Testis (tissue), 3 donors: Measurements from ENCODE around the gene ACTA2. TPM values are rescaled to one million over a fixed set of nuclear protein-coding genes. Genes with fewer than 3 reads are reported as not detected.

Experiments used
- DNase-seq: peaks from one replicate; pipeline ENCODE4 v3.0.0-alpha.2; 2019
- H3K27ac ChIP-seq, 2 donors: fragments of 200-600 bp; sonication (generic); one replicate each; pipeline ENCODE4 v1.5.1; 2019
- H3K27me3 ChIP-seq: fragments of 200-600 bp; sonication (generic); one replicate; pipeline ENCODE4 v1.5.1; 2019
- H3K36me3 ChIP-seq: fragments of 200-600 bp; sonication (generic); one replicate; pipeline ENCODE4 v1.5.1; 2017; ENCODE audit warnings: low read depth; ENCODE audit errors: missing control alignments
- H3K4me1 ChIP-seq: fragments of 200-600 bp; sonication (generic); one replicate; pipeline ENCODE4 v1.5.1; 2019
- H3K4me3 ChIP-seq, 2 donors: fragments of 200-600 bp; sonication (generic); one replicate each; pipeline ENCODE4 v1.5.1; 2017 to 2019
- H3K9me3 ChIP-seq: fragments of 200-600 bp; sonication (generic); one replicate; pipeline ENCODE4 v1.5.1; 2017
- POLR2A ChIP-seq: fragments of 450-650 bp; IDR thresholded peaks from one replicate; pipeline ENCODE4 v1.6.1; 2017; ENCODE audit warnings: antibody characterized with exemption, mild to moderate bottlenecking, moderate library complexity
- WGBS, 2 donors: methylation state at CpG; one replicate each; pipeline ENCODE4 v1.1.5; 2018; 5-methylcytosine and 5-hydroxymethylcytosine counted together
- intact Hi-C: fragments of 100-400 bp; cut with DNase I; formaldehyde crosslinking; loops from one replicate; pipeline ENCODE4 v1.15.1; 2023; ENCODE audit warnings: low total_unique reads
- polyA plus RNA-seq: library from polyadenylated mRNA; stranded (reverse); fragments of 350-450 nt; fragmentation: Illumina TruSeq; extraction: RNeasy Lipid Tissue Mini Kit (QIAGEN cat#74804); gene quantifications from one replicate; pipeline ENCODE4 v1.2.3, GENCODE V29; 2014; ENCODE audit warnings: low read depth, low replicate concordance; ENCODE audit not compliant: insufficient read depth
- total RNA-seq, 2 donors: library from RNA; depleted of rRNA; stranded (reverse); fragments of >200 nt; gene quantifications; one replicate each; pipeline ENCODE4 v1.2.3, GENCODE V29; 2016
- TF ChIP-seq, protein P1 (sequence below), 3 experiments: fragments of 450-650 bp in 2 of 3; fragments of 200-600 bp in 1 of 3; sonication (generic) in 1 of 3; IDR thresholded peaks; one replicate each; pipeline ENCODE4 v1.5.1; 2016 to 2019; ENCODE audit warnings: antibody characterized with exemption in 3 of 3, mild to moderate bottlenecking in 2 of 3, moderate library complexity in 1 of 3

The ACTA2 gene
- total and polyA plus RNA-seq, 3 donors from 2014 or later: 398 to 939 (median 527) TPM

DNA sequence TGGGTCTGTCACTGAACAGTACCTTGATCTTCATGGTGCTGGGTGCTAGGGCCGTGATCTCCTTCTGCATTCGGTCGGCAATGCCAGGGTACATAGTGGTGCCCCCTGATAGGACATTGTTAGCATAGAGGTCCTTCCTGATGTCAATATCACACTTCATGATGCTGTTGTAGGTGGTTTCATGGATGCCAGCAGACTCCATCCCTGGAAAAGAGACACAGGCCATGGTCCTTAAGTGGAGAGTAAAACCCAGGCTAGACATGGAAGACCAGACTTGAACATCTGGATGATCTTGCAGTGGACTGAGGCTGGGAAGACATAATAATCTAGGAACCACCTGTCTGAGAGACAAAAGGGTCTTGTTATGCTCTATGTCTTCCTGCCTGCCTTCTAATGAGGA is 14.5 kb downstream of the ACTA2 start:
- no peak for DNase-seq
- no peak for TF ChIP-seq POLR2A
- TF ChIP-seq, protein P1, sequence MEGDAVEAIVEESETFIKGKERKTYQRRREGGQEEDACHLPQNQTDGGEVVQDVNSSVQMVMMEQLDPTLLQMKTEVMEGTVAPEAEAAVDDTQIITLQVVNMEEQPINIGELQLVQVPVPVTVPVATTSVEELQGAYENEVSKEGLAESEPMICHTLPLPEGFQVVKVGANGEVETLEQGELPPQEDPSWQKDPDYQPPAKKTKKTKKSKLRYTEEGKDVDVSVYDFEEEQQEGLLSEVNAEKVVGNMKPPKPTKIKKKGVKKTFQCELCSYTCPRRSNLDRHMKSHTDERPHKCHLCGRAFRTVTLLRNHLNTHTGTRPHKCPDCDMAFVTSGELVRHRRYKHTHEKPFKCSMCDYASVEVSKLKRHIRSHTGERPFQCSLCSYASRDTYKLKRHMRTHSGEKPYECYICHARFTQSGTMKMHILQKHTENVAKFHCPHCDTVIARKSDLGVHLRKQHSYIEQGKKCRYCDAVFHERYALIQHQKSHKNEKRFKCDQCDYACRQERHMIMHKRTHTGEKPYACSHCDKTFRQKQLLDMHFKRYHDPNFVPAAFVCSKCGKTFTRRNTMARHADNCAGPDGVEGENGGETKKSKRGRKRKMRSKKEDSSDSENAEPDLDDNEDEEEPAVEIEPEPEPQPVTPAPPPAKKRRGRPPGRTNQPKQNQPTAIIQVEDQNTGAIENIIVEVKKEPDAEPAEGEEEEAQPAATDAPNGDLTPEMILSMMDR (IDR thresholded peaks at IDR 0.05): no peak
- H3K4me3 ChIP-seq: no peak overlapping the region
- peaks cover 4% of the 10 kb centered on the region for H3K4me1 ChIP-seq
- intact Hi-C loops: loop anchor here (5.0 to 10.0 kb wide), 2 partner anchors 103 to 279 kb away; no protein-coding TSS in a partner anchor
- no peak overlapping the region for H3K27ac ChIP-seq
- 89 to 100% methylated on average over 3 of the region's 3 CpGs for WGBS, 2 donors
- no peaks in the 10 kb centered on the region for H3K9me3 ChIP-seq
- no peaks in the 10 kb centered on the region for H3K36me3 ChIP-seq
- no peaks in the 10 kb centered on the region for H3K27me3 ChIP-seq

GRCh38 chr10:88936656-88937055 is 15.9 kb downstream of the ACTA2 start:
- intact Hi-C loops: loop anchor here (5.0 to 10.0 kb wide), 2 partner anchors 102 to 281 kb away; no protein-coding TSS in a partner anchor
- no peak overlapping the region for H3K4me3 ChIP-seq
- no peak for DNase-seq
- no peaks in the 10 kb centered on the region for H3K27me3 ChIP-seq
- no peak overlapping the region for H3K27ac ChIP-seq
- TF ChIP-seq, protein P1 (IDR thresholded peaks at IDR 0.05): no peak
- TF ChIP-seq POLR2A: no peak
- H3K4me1 ChIP-seq: peaks cover 9% of the 10 kb centered on the region
- WGBS, 2 donors: 83 to 87% methylated on average over 3 of the region's 3 CpGs
- no peaks in the 10 kb centered on the region for H3K36me3 ChIP-seq
- H3K9me3 ChIP-seq: no peaks in the 10 kb centered on the region

DNA sequence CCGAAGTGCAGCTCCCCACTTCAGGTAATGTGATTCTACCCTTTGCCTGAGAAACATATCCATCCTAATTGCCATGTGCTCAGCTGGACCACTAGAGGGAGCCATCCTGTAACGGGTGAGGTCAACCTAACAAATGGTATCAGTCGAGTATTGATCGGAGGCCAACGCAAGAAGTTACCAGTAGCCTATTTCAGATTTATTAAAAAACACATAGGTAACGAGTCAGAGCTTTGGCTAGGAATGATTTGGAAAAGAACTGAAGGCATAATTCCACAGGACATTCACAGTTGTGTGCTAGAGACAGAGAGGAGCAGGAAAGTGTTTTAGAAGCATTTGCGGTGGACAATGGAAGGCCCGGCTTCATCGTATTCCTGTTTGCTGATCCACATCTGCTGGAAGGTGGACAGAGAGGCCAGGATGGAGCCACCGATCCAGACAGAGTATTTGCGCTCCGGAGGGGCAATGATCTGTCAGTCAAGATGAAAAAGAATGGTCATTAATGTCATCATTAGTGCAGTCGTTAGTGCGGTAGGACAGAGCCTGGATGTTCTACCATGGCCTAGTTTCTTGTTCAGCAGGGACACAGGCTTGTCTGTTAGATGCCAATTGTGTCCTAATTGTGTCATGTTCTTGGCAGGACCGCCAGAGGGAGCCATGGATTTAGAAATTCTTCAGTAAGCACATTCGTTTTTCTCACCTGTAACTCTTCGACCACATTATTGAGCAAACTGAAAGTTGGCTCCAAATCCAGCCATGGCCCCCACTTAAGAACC is 17.5 kb downstream of the ACTA2 start:
- 18 to 32% methylated on average over 14 to 17 of the region's 17 CpGs for WGBS, 2 donors
- H3K4me3 ChIP-seq: no peak overlapping the region
- peaks cover 9% of the 10 kb centered on the region for H3K4me1 ChIP-seq
- peak; percentile 88 for DNase-seq
- H3K36me3 ChIP-seq: no peaks in the 10 kb centered on the region
- H3K27me3 ChIP-seq: no peaks in the 10 kb centered on the region
- no peaks in the 10 kb centered on the region for H3K9me3 ChIP-seq
- peak overlapping the region; percentile 61 to 65 for H3K27ac ChIP-seq
- TF ChIP-seq, protein P1 (IDR thresholded peaks at IDR 0.05): peak; percentile 73 to 94 (median 77)
- no peak for TF ChIP-seq POLR2A
- intact Hi-C loops: loop anchor here (5.0 to 10.0 kb wide), 2 partner anchors 100 to 282 kb away; no protein-coding TSS in a partner anchor

GRCh38 chr10:88933564-88933963 is 19.0 kb downstream of the ACTA2 start:
- intact Hi-C loops: loop anchor here (10.0 kb wide), 1 partner anchor 99 kb away; no protein-coding TSS in a partner anchor

More at GRCh38 chr10:88933564-88933963, 19.0 kb downstream of the ACTA2 start:
- no peak overlapping the region for H3K4me3 ChIP-seq
- H3K4me1 ChIP-seq: peaks cover 9% of the 10 kb centered on the region
- no peak for DNase-seq
- no peaks in the 10 kb centered on the region for H3K9me3 ChIP-seq
- H3K27me3 ChIP-seq: no peaks in the 10 kb centered on the region
- H3K36me3 ChIP-seq: no peaks in the 10 kb centered on the region
- no peak overlapping the region for H3K27ac ChIP-seq
- WGBS, 2 donors: 72 to 74% methylated on average over 2 of the region's 2 CpGs
- no peak for TF ChIP-seq POLR2A
- TF ChIP-seq, protein P1 (IDR thresholded peaks at IDR 0.05): no peak
